Activated T-cell treated with anti-CD3 and anti-CD28 coated beads for 24 hours (primary cell): ENCODE measurements around the gene PLEKHM2.

Experiments used
- DNase-seq: peaks from one replicate; pipeline ENCODE4 v3.0.0-alpha.2; 2020; ENCODE audit warnings: low read depth

PLEKHM2 gene

DNA sequence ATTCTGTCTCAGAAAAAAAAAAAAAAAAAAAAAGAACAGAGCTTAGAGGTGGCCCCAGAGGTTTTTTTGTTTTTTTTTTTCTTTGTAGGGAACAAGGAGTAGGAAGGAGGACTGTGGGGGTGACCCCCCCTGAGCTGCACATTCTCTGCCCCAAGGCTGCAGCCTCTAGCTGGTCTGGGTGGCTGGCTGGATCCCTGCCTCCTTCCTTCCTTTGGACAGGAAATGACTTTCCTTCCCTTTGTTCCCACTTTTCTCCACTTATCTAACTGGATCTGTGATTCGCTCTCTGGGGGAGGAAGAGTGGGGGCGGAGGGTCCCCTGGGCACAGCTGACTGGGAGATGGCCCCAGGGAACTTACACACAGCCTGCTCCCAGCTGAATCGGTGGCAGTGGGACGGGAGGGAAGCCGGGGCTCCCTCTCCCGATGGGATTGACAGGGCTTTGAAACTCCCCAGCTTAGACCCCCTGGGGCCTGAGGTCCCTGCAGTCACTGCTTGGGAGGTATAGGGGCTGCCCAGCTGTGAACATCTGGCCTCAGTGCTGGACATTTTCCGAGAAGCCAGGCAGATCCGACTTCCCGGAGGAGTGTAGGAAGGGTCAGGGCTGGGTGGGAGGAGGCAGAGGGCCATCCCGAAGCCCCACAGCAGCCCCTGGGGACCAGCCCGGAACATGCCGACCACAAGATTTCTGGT is 76.5 kb downstream of the PLEKHM2 start:
- DNase-seq, result no peak

DNA sequence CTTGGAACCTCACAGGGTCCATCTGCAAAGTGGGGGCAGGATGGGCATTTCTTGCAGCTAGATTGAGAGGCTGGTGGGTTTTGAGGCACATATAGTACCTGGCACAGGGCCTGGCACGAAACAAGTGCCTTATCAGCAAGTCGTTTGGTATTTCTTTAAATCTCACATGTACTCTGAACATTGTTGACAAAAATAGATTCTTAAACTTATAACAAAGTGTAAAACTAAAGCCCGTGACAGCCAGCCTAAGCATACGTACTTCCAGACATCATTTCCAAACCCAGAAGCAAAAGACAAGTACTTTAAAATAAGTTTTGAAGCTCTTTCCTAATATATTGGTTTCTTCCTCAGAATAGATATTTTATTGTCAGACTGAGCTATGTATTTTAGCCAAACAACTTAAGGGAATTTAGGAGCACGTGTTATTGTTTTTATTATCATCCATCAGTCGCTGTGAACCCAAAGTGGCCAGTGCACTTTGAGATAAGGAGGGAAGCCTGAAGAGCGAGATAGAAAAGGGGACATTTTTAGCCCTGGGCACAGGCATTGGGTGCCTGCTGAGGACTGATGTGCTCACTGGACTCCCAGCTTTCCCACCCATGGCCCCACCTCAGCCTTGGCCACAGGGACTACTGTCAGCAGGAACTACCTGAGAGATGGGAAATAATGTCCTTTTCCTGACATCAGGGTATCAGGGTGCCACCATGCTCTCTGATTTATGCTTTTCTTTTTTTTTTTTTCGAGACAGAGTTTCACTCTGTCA is 77.4 kb downstream of the PLEKHM2 start:
- DNase-seq, result no peak

- DNase-seq, result no peak
Observed at GRCh38 chr1:15762546-15762945, 78.4 kb downstream of the PLEKHM2 start.

GRCh38 chr1:15764269-15764764 is 80.2 kb downstream of the PLEKHM2 start:
- no peak for DNase-seq

DNA sequence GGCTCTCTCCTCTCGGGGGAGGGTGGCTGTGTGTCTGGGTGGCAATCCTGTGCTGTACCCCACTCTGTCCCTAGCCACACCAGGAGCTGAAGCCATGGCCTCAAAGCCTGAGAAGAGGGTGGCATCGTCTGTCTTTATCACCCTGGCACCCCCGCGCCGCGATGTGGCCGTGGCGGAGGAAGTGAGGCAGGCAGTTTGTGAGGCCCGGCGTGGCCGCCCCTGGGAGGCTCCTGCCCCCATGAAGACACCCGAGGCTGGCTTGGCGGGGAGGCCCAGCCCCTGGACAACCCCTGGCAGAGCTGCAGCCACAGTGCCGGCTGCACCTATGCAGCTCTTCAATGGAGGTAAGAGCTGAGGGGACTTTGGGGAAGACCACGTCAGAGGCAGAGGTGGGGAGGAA is 80.8 kb downstream of the PLEKHM2 start:
- DNase-seq, result no peak

- DNase-seq, result no peak
Observed at GRCh38 chr1:15765495-15766194, 81.5 kb downstream of the PLEKHM2 start.

DNA sequence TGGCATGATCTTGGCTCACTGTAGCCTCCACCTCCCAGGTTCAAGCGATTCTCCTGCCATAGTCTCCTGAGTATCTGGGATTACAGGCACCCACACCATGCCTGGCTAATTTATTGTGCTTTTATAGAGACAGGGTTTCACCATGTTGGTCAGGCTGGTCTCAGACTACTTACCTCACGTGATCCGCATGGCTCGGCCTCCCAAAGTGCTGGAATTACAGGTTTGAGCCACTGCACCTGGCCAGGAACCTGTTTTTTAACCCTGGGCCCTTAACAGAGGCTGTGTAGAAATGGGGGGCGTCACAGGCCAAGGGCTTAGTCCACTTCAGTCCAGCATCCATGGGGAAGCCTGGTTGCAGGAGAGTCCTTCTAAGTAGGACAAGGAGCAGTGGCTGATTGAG is 83.8 kb downstream of the PLEKHM2 start:
- no peak for DNase-seq

- no peak for DNase-seq
Observed at GRCh38 chr1:15768388-15768787, 84.3 kb downstream of the PLEKHM2 start.

DNA sequence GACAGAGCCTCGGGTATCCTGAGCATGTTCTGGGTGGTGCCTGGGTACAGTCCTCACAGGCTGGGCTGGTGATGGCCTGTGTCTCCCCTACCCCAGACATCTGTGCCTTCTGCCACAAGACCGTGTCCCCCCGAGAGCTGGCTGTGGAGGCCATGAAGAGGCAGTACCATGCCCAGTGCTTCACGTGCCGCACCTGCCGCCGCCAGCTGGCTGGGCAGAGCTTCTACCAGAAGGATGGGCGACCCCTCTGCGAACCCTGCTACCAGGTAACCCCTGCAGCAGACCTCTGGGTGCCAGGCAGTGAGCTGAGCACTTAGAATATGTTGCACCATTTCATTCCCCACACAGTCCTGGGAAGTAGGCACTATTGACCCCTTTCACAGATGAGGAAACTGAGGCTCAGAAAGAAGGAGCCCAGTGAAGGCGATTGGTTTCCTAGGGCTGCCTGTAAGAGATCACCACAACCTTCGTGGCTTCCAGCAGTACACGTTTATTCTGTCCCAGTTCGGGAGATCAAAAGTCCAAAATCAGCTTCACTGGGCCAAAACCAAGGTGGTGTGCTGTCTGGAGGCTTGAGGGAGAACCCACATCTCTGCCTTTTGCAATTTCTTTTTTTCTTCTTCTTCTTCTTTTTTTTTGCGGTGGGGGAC is 86.3 kb downstream of the PLEKHM2 start:
- no peak for DNase-seq

GRCh38 chr1:15771836-15772515 is 87.9 kb downstream of the PLEKHM2 start:
- no peak for DNase-seq

DNA sequence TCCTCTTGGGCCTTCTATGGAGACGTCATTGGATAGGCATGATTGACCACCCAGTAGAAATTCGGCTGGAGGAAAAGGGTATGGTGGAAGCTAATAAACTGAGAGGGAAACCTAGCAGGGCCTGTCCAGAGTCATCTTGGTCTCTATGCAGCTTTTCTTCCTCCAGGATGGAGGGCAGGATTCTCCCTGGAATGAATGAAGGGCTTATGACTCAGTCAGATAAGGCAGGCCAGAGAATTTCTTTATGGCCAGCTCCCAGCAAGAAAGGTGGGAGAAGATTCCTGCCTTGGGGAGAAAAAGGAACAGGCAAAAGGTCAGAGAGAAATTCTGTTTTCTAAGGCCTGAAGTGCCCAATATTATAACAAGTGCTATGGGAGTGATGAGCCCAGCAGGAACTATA is 91.6 kb downstream of the PLEKHM2 start:
- no peak for DNase-seq

- DNase-seq, result no peak
Observed at GRCh38 chr1:15777909-15778707, 94.0 kb downstream of the PLEKHM2 start.
